SK-N-SH (cell line): ENCODE results near the gene OPCML.

ENCODE experiments used
- EP300 ChIP-seq, 2 experiments: IDR thresholded peaks; 2 replicates each; pipeline versions ENCODE4 v1.4.0 to v1.6.1; 2012; ENCODE audit warnings: borderline replicate concordance in 1 of 2, low read depth in 1 of 2, low read length in 1 of 2
- MAX ChIP-seq: IDR thresholded peaks from 2 replicates; pipeline ENCODE4 v1.4.0; 2012; ENCODE audit warnings: low read depth
- REST ChIP-seq: IDR thresholded peaks from 2 replicates; pipeline ENCODE4 v1.6.1; 2012; ENCODE audit warnings: mild to moderate bottlenecking, low read depth, low read length, moderate library complexity
- TF ChIP-seq, protein P1 (sequence below): fragments of 200-600 bp; sonication (generic); IDR thresholded peaks from 2 replicates; pipeline ENCODE4 v1.6.1; 2017; ENCODE audit warnings: antibody characterized with exemption, mild to moderate bottlenecking, moderate library complexity

- TF ChIP-seq REST = no peak
- TF ChIP-seq EP300 (IDR thresholded peaks at IDR 0.05; ENCODE audit: borderline replicate concordance in 1 of 2, low read depth in 1 of 2, low read length in 1 of 2) = no peak
- TF ChIP-seq MAX = no peak
- TF ChIP-seq, protein P1, sequence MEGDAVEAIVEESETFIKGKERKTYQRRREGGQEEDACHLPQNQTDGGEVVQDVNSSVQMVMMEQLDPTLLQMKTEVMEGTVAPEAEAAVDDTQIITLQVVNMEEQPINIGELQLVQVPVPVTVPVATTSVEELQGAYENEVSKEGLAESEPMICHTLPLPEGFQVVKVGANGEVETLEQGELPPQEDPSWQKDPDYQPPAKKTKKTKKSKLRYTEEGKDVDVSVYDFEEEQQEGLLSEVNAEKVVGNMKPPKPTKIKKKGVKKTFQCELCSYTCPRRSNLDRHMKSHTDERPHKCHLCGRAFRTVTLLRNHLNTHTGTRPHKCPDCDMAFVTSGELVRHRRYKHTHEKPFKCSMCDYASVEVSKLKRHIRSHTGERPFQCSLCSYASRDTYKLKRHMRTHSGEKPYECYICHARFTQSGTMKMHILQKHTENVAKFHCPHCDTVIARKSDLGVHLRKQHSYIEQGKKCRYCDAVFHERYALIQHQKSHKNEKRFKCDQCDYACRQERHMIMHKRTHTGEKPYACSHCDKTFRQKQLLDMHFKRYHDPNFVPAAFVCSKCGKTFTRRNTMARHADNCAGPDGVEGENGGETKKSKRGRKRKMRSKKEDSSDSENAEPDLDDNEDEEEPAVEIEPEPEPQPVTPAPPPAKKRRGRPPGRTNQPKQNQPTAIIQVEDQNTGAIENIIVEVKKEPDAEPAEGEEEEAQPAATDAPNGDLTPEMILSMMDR = no peak
These were observed 132.3 kb downstream of the OPCML start for GRCh38 chr11:133399855-133400625.
